ENCODE data around the gene ABCC5. TPM values are rescaled to one million over a fixed set of nuclear protein-coding genes. Genes with fewer than 3 reads are reported as not detected.

ABCC5 gene
- total RNA-seq, 1 donor from 2014 or later: 50.9 TPM

- Mint-ChIP-seq H3K27me3 (ENCODE audit: low read depth) (peaks cover 8% of the 10 kb centered on the region), H3K36me3 (ENCODE audit: low read depth) (no peaks in the 10 kb centered on the region), H3K4me1 (no peaks in the 10 kb centered on the region), H3K27ac (ENCODE audit: unreplicated experiment) (no peak overlapping the region), H3K4me3 (no peak overlapping the region), H3K9me3 (no peaks in the 10 kb centered on the region)
- no peak for DNase-seq (ENCODE audit: low read depth, low spot score)
- TF ChIP-seq CTCF (conservative IDR thresholded peaks at IDR 0.05): no peak
These were observed 110.5 kb downstream of the ABCC5 start for GRCh38 chr3:183907176-183907575.

GRCh38 chr3:183906234-183906921 lies 111.3 kb downstream of the ABCC5 start:
- DNase-seq (ENCODE audit: low read depth, low spot score): no peak
- Mint-ChIP-seq H3K4me3 (no peak overlapping the region), H3K27me3 (ENCODE audit: low read depth) (peaks cover 11% of the 10 kb centered on the region), H3K9me3 (no peaks in the 10 kb centered on the region), H3K27ac (ENCODE audit: unreplicated experiment) (no peak overlapping the region), H3K36me3 (ENCODE audit: low read depth) (no peaks in the 10 kb centered on the region), H3K4me1 (no peaks in the 10 kb centered on the region)
- TF ChIP-seq CTCF (conservative IDR thresholded peaks at IDR 0.05): no peak

GRCh38 chr3:183904833-183905780 lies 112.6 kb downstream of the ABCC5 start:
- H3K27ac Mint-ChIP-seq (ENCODE audit: unreplicated experiment): no peak overlapping the region
- H3K4me1 Mint-ChIP-seq: no peaks in the 10 kb centered on the region
- no peak for TF ChIP-seq CTCF (conservative IDR thresholded peaks at IDR 0.05)
- H3K9me3 Mint-ChIP-seq: no peaks in the 10 kb centered on the region
- H3K36me3 Mint-ChIP-seq (ENCODE audit: low read depth): no peaks in the 10 kb centered on the region
- peaks cover 13% of the 10 kb centered on the region for H3K27me3 Mint-ChIP-seq (ENCODE audit: low read depth)
- H3K4me3 Mint-ChIP-seq: no peak overlapping the region
- DNase-seq (ENCODE audit: low read depth, low spot score): no peak

GRCh38 chr3:183898028-183898431 lies 119.7 kb downstream of the ABCC5 start:
- H3K9me3 Mint-ChIP-seq: no peaks in the 10 kb centered on the region
- H3K4me1 Mint-ChIP-seq: no peaks in the 10 kb centered on the region
- H3K27me3 Mint-ChIP-seq (ENCODE audit: low read depth): peaks cover 46% of the 10 kb centered on the region
- TF ChIP-seq CTCF (conservative IDR thresholded peaks at IDR 0.05): no peak
- H3K36me3 Mint-ChIP-seq (ENCODE audit: low read depth): no peaks in the 10 kb centered on the region
- no peak overlapping the region for H3K27ac Mint-ChIP-seq (ENCODE audit: unreplicated experiment)
- no peak for DNase-seq (ENCODE audit: low read depth, low spot score)
- no peak overlapping the region for H3K4me3 Mint-ChIP-seq

GRCh38 chr3:183897606-183898005 lies 120.1 kb downstream of the ABCC5 start:
- TF ChIP-seq CTCF (conservative IDR thresholded peaks at IDR 0.05): no peak
- Mint-ChIP-seq H3K9me3 (no peaks in the 10 kb centered on the region), H3K27me3 (ENCODE audit: low read depth) (peaks cover 50% of the 10 kb centered on the region), H3K4me1 (no peaks in the 10 kb centered on the region), H3K36me3 (ENCODE audit: low read depth) (no peaks in the 10 kb centered on the region), H3K4me3 (no peak overlapping the region), H3K27ac (ENCODE audit: unreplicated experiment) (no peak overlapping the region)
- DNase-seq (ENCODE audit: low read depth, low spot score): no peak
